ENCODE measurements around the gene SCRT2.

GRCh38 chr20:719068-719467, 43.5 kb upstream of the SCRT2 start:
- TF ChIP-seq POLR2AphosphoS5 (IDR thresholded peaks at IDR 0.05; ENCODE audit: insufficient read depth, low read depth, low read length): no peak
- no peak for TF ChIP-seq CTCF (IDR thresholded peaks at IDR 0.05; ENCODE audit: extremely low read depth in 1 of 2, insufficient read depth in 1 of 2, low read depth in 1 of 2, low read length in 2 of 2)
- no peak for TF ChIP-seq MYC (IDR thresholded peaks at IDR 0.05; ENCODE audit: low read depth, low read length)
- no peak for TF ChIP-seq POLR2A (IDR thresholded peaks at IDR 0.05; ENCODE audit: low read depth, low read length)
- TF ChIP-seq EZH2 (IDR thresholded peaks at IDR 0.05; ENCODE audit: borderline replicate concordance, low read depth, low read length, severe bottlenecking): no peak
- TF ChIP-seq JUN (IDR thresholded peaks at IDR 0.05; ENCODE audit: borderline replicate concordance, insufficient read depth, insufficient read length, low read depth): no peak
- TF ChIP-seq MAX (IDR thresholded peaks at IDR 0.05; ENCODE audit: insufficient read depth, insufficient read length): no peak
- TF ChIP-seq FOS (IDR thresholded peaks at IDR 0.05; ENCODE audit: borderline replicate concordance, insufficient read depth, low read length): no peak
- no peak for TF ChIP-seq GATA2 (IDR thresholded peaks at IDR 0.05; ENCODE audit: insufficient read depth, insufficient read length, low read depth, low read length)

All from endothelial cell of umbilical vein (primary cell).